Panc1 (cell line): ENCODE data around the gene NDUFV3. TPM values are rescaled to one million over a fixed set of nuclear protein-coding genes. Genes with fewer than 3 reads are reported as not detected.
"Not testable (repeated sequence)": the region's sequence is repeated elsewhere in the genome, so short reads cannot be mapped to it uniquely, and the experiment has no call there.

Source experiments
- ATAC-seq: fragments of 200-7000 bp; cut with Tn5 transposase; 2 replicates; pipeline ENCODE4 v1.9.1; 2020; ENCODE audit warnings: mild to moderate bottlenecking, moderate library complexity
- BruUV-seq: library from RNA; stranded (reverse); fragments of 400-500 nt; replicated peaks from 2 replicates; lab custom pipeline; 2021; lab: Mats Ljungman, UMichigan
- CTCF ChIA-PET: fragments of 300-600 bp; sonication (Branson Sonifier 250); formaldehyde crosslinking; loops from one replicate; lab custom pipeline; 2022; ENCODE audit warnings: antibody characterized with exemption; lab: Charles Lee
- POLR2A ChIA-PET: fragments of 300-600 bp; sonication (Branson Sonifier 250); formaldehyde crosslinking; loops from one replicate; lab custom pipeline; 2022; ENCODE audit warnings: antibody characterized with exemption; lab: Charles Lee
- DNase-seq: peaks from one replicate; pipeline ENCODE4 v3.0.0-alpha.2; 2010; ENCODE audit warnings: low read depth, low spot score
- H3K27ac ChIP-seq: 2 replicates; pipeline ENCODE4 v1.5.1; 2011; ENCODE audit warnings: mild to moderate bottlenecking, low read length, inconsistent platforms
- H3K27me3 ChIP-seq: fragments of 200-500 bp; sonication (Bioruptor generic); 2 replicates; pipeline ENCODE4 v1.6.0; 2014; ENCODE audit warnings: low read length, inconsistent platforms; ENCODE audit not compliant: control insufficient read depth, insufficient read depth
- H3K36me3 ChIP-seq: fragments of 200-500 bp; sonication (Bioruptor generic); 2 replicates; pipeline ENCODE4 v1.5.1; 2014; ENCODE audit warnings: inconsistent platforms, mild to moderate bottlenecking, low read length, moderate library complexity; ENCODE audit not compliant: control insufficient read depth, insufficient read depth
- H3K4me1 ChIP-seq: 2 replicates; pipeline ENCODE4 v1.5.1; 2011; ENCODE audit warnings: inconsistent platforms, mild to moderate bottlenecking, low read length, moderate library complexity; ENCODE audit not compliant: control insufficient read depth, insufficient read depth
- H3K4me3 ChIP-seq, 2 experiments: 2 replicates each; pipeline ENCODE4 v1.5.1; 2011 to 2012; ENCODE audit warnings: low read depth in 2 of 2, low read length in 2 of 2, mild to moderate bottlenecking in 2 of 2, inconsistent platforms in 1 of 2, moderate library complexity in 1 of 2
- H3K9me3 ChIP-seq: fragments of 200-500 bp; sonication (Bioruptor generic); 2 replicates; pipeline ENCODE4 v1.5.1; 2014; ENCODE audit warnings: low read depth, mild to moderate bottlenecking, inconsistent platforms, low read length, moderate library complexity; ENCODE audit not compliant: control insufficient read depth, insufficient read depth
- POLR2AphosphoS5 ChIP-seq: IDR thresholded peaks from 2 replicates; pipeline ENCODE4 v1.6.1; 2012; ENCODE audit warnings: mild to moderate bottlenecking, low read depth, low read length, moderate library complexity
- SIN3A ChIP-seq: IDR thresholded peaks from 2 replicates; pipeline ENCODE4 v1.6.1; 2012; ENCODE audit warnings: low read depth, mild to moderate bottlenecking, low read length, moderate library complexity, borderline replicate concordance; ENCODE audit not compliant: insufficient read depth
- TCF7L2 ChIP-seq: IDR thresholded peaks from 2 replicates; pipeline ENCODE4 v1.6.1; 2011; ENCODE audit warnings: mild to moderate bottlenecking, low read depth, low read length, inconsistent platforms
- in situ Hi-C: cut with HindIII; loops from 2 replicates; pipeline ENCODE4 v1.10.0; 2016; ENCODE audit warnings: low sequenced_read_pairs, low pct_unique_long_range_greater_than_20kb
- intact Hi-C: fragments of 100-400 bp; cut with micrococcal nuclease; formaldehyde crosslinking; loops from one replicate; pipeline ENCODE4 v1.10.0; 2022; ENCODE audit not compliant: unreplicated experiment
- total RNA-seq: library from RNA; stranded (reverse); gene quantifications from one replicate; pipeline ENCODE4 v1.2.1, GENCODE V29; 2021; ENCODE audit not compliant: unreplicated experiment

NDUFV3 gene
- total RNA-seq, 1 experiment from 2014 or later = 21.1 TPM

GRCh38 chr21:42929969-42930368 is 36.9 kb downstream of the NDUFV3 start:
- H3K27ac ChIP-seq = no peak overlapping the region
- TF ChIP-seq TCF7L2 (no peak), POLR2AphosphoS5 (no peak)
- in situ Hi-C loops (no loop called here), intact Hi-C loops (no loop called here)
- no peaks in the 10 kb centered on the region for H3K9me3 ChIP-seq
- H3K27me3 ChIP-seq = no peaks in the 10 kb centered on the region
- H3K36me3 ChIP-seq = no peaks in the 10 kb centered on the region
- DNase-seq = no peak
- ATAC-seq = no peak
- CTCF ChIA-PET = no interaction called here
- H3K4me1 ChIP-seq = no peaks in the 10 kb centered on the region
- H3K4me3 ChIP-seq = no peak overlapping the region
- BruUV-seq = no TSS peak
- POLR2A ChIA-PET = no interaction called here

- no peak for TF ChIP-seq SIN3A
- in situ Hi-C loops = no loop called here
- POLR2A ChIA-PET = no interaction called here
- CTCF ChIA-PET = no interaction called here
- Histone ChIP-seq H3K4me1 (no peaks in the 10 kb centered on the region), H3K9me3 (no peaks in the 10 kb centered on the region), H3K27ac (no peak overlapping the region), H3K4me3 (no peak overlapping the region), H3K27me3 (no peaks in the 10 kb centered on the region), H3K36me3 (no peaks in the 10 kb centered on the region)
- DNase-seq = no peak
- intact Hi-C loops = no loop called here
- ATAC-seq = no peak
- BruUV-seq = no TSS peak
Observed at GRCh38 chr21:42931560-42932235, 38.6 kb downstream of the NDUFV3 start.

- H3K27ac ChIP-seq, H3K9me3 ChIP-seq, intact Hi-C loops, H3K4me3 ChIP-seq, POLR2A ChIA-PET, CTCF ChIA-PET, in situ Hi-C loops, H3K36me3 ChIP-seq, ATAC-seq, BruUV-seq, H3K4me1 ChIP-seq, H3K27me3 ChIP-seq, DNase-seq: not testable (repeated sequence)
Observed at GRCh38 chr21:42932378-42933136, 39.4 kb downstream of the NDUFV3 start.

GRCh38 chr21:42933137-42933970 is 40.2 kb downstream of the NDUFV3 start:
- DNase-seq, CTCF ChIA-PET, intact Hi-C loops: not testable (repeated sequence)

GRCh38 chr21:42933973-42934372 is 40.9 kb downstream of the NDUFV3 start:
- H3K36me3 ChIP-seq, CTCF ChIA-PET, BruUV-seq, intact Hi-C loops, H3K9me3 ChIP-seq, DNase-seq, H3K27ac ChIP-seq, H3K4me3 ChIP-seq, H3K27me3 ChIP-seq, ATAC-seq, in situ Hi-C loops, H3K4me1 ChIP-seq, POLR2A ChIA-PET: not testable (repeated sequence)

More at GRCh38 chr21:42933137-42933970, 40.2 kb downstream of the NDUFV3 start:
- ATAC-seq, BruUV-seq, H3K27ac ChIP-seq, H3K9me3 ChIP-seq, H3K4me1 ChIP-seq, H3K27me3 ChIP-seq, in situ Hi-C loops, H3K4me3 ChIP-seq, H3K36me3 ChIP-seq: not testable (repeated sequence)
- POLR2A ChIA-PET = interaction anchor here (0.5 kb wide), 1 partner anchor 154 kb away, joined by 6 read pairs; no protein-coding TSS in a partner anchor

- in situ Hi-C loops, H3K27me3 ChIP-seq, H3K4me1 ChIP-seq, H3K36me3 ChIP-seq, BruUV-seq, H3K27ac ChIP-seq, H3K9me3 ChIP-seq, DNase-seq, ATAC-seq, intact Hi-C loops, CTCF ChIA-PET, H3K4me3 ChIP-seq, POLR2A ChIA-PET: not testable (repeated sequence)
Observed at GRCh38 chr21:42936360-42936759, 43.3 kb downstream of the NDUFV3 start.
